GM19043 (cell line): ENCODE results near the gene SRD5A1.
"Not testable (repeated sequence)": the region's sequence is repeated elsewhere in the genome, so short reads cannot be mapped to it uniquely, and the experiment has no call there.

Experiments
- ATAC-seq: cut with Tn5 transposase; IDR thresholded peaks from one replicate; pipeline ENCODE4 v1.9.1; 2021; ENCODE audit warnings: low read depth; ENCODE audit not compliant: unreplicated experiment

SRD5A1 gene

GRCh38 chr5:6638236-6638635 lies 5.0 kb downstream of the SRD5A1 start:
- no peak for ATAC-seq

GRCh38 chr5:6642655-6643054 lies 9.4 kb downstream of the SRD5A1 start:
- no peak for ATAC-seq

DNA sequence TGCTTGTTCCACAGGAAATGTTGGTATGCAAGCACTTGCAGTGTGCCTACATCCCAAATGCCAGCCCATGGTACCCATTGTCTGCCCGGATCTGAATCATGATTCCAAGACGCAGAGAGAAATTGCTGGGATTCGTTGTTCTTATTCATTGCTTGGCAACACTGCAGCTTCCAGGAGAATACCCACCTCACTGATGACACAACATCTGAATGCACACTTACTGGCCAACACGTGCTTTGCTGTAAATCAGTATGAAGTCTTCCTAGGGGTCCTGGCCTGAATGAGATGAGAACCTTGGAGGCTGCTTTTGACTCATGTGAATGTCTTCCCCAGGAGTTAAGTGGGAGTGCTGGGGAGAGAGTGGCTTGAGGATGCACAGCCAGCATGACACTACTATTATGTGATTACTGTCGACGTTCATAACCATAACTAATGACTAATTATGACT lies 11.6 kb downstream of the SRD5A1 start:
- no peak for ATAC-seq

GRCh38 chr5:6645571-6646362 lies 12.5 kb downstream of the SRD5A1 start:
- ATAC-seq: not testable (repeated sequence)

DNA sequence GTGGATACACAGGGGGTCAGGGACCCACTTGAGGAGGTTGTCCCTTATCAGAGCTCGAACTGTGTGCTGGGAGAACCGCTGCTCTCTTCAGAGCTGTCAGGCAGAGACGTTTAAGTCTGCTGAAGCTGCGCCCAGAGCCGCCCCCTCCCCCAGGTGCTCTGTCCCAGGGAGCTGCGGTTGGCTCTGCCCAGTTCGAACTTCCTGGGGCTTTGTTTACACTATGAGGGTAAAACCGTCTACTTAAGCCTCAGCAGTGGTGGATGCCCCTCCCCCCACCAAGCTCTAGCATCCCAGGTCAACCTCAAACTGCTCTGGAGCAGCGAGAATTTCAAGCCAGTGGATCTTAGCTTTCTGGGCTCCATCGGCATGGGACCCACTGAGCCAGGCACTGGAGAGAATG lies 15.9 kb downstream of the SRD5A1 start:
- ATAC-seq: no peak

DNA sequence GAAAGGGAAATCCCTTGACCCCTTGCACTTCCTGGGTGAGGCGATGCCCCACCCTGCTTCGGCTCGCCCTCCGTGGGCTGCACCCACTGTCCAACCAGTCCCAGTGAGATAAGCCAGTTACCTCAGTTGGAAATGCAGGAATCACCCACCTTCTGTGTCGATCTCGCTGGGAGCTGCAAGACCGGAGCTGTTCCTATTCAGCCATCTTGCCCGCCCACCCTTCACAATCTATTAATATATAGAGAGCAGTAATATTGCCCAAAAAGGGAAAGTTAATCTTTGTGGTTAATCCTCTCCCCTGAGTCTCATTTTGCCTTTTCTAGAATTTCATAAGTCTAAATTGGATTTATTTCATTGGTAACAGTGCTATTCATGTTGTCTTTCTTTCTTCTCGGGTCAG lies 16.4 kb downstream of the SRD5A1 start:
- ATAC-seq: no peak

DNA sequence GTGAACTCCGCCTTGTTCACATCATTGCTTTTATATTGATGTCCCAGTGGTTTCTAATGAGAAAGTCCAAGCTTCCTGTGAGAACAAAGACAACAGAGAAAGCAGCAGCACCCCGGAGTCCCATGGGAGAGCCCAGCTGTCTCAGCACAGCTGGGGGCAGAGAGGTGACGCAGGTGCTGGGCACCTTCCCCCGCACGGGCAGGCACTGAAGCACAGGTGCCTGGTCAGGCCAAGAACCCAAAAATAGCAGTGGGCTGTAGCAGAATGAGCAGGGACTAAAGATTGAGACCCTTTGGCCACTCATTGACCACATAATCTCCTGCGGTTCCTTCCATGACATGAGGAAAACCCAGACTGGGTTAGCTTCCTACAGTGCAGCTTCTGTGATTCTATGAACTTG lies 18.8 kb downstream of the SRD5A1 start:
- peak; percentile 94 for ATAC-seq

GRCh38 chr5:6655432-6655831 lies 22.2 kb downstream of the SRD5A1 start:
- no peak for ATAC-seq

- ATAC-seq: no peak
Observed at GRCh38 chr5:6656680-6657079, 23.4 kb downstream of the SRD5A1 start.

DNA sequence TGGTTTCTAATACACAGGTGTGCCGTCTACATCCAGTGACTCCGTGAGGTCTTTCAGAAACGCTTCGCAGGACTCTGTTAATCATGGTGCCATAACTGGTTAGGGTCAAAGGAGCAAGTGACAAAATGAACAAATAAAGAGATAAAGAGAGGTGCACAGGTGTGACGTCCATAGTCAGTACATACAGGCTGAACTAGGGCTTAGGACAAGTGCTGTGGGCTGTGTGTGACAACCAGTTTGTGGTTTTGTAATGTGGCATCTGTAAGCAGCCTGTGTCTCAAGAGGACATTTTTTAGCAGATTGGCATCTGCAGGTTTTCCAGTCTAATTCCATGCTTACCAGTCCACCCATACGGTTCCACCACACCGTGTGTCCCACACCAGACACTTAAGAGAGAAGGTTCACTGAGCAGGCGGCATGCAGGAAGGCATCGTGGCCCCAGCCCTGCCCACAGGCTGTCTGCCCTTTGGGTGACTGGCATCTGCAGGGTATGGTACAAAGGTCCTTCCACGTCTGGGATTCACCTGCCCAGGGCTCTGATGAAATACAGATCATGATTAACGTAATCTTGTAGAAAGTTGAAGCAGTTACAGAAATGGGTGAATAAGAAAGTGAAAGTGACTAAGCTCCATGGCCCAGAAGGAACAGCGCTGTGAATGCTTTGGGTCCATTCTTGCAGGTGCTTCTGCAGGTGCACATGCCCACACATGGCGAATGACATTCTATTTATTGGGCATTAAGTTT lies 26.9 kb downstream of the SRD5A1 start:
- ATAC-seq: peak; percentile 71

DNA sequence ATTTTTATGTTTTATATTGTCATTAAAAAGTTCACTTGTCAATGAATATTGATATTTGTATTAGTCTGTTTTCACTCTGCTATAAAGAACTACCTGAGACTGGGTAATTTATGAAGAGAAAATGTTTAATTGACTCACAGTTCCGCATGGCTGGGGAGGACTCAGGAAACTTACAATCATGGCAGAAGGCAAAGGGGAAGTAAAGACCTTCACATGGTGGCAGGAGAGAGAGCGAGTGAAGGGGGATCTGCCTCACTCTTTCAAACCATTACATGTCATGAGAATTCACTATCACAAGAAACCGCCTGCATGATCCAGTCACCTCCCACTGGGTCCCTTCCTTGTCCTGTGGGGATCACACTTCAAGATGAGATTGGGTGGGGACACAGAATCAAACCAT lies 27.4 kb downstream of the SRD5A1 start:
- peak; percentile 40 for ATAC-seq

GRCh38 chr5:6666762-6667161 lies 33.5 kb downstream of the SRD5A1 start:
- ATAC-seq: no peak

- no peak for ATAC-seq
Observed at GRCh38 chr5:6667648-6668047, 34.4 kb downstream of the SRD5A1 start.

GRCh38 chr5:6668717-6669116 lies 35.5 kb downstream of the SRD5A1 start:
- ATAC-seq: not testable (repeated sequence)

GRCh38 chr5:6673031-6673430 lies 39.8 kb downstream of the SRD5A1 start:
- no peak for ATAC-seq

DNA sequence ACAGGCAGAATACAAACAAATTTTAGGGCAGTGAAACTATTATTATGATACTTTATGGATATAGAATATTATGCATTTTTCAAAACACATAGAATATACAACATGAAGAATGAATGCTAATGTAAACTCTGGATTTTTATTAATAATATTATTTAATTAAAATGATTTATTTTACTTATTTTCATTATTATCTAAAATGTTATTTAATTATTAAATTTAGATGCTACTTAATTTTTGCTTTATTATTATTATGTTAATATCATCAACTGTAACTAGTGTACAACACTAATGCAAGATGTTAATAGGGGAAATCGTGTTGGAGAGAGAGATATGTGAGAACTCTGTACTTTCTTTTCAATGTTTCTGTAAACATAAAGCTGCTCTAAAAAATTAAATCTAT lies 40.7 kb downstream of the SRD5A1 start:
- no peak for ATAC-seq

GRCh38 chr5:6674421-6674820 lies 41.2 kb downstream of the SRD5A1 start:
- ATAC-seq: no peak

DNA sequence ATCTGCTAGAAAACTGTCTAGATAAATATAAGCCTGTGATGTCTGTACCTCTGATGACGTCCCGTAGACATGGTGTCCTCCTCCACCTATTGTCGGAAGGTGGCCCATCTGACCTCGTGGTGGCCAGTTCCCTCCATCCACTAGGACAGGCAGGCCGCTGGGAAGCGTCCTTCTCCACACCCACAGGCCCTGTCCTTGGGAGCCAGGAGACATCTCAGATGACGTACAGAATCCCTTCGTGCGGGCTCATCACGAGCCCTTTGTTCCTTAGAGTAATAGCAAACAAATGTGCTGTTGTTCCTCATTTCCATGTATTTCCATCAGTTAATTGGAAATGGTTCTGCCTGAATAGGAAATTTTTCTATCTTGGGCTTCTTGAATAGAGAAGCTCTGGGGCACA lies 41.6 kb downstream of the SRD5A1 start:
- no peak for ATAC-seq

- no peak for ATAC-seq
Observed at GRCh38 chr5:6675784-6676491, 42.7 kb downstream of the SRD5A1 start.

- ATAC-seq: no peak
Observed at GRCh38 chr5:6676702-6677101, 43.5 kb downstream of the SRD5A1 start.

DNA sequence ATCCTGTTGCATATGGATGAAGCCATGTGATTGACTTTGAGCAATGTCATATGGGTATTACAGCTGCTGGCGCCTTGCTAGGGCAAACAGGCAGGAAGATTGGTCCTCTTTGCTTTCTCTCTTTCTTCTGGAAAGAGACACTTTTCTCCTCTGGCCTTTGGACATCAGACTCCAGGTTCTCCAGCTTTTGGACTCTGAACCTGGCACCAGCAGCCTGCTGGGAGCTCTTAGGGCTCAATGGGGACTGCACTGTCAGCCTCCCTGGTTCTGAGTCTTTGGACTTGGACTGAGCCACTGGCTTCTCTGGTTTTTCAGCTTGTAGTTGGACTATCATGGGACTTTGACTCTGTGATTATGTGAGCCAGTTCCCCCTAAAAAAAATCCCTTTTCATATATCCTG lies 45.1 kb downstream of the SRD5A1 start:
- no peak for ATAC-seq
